Pancreas (tissue), 10 donors: ENCODE results near the gene KAZN. TPM values are rescaled to one million over a fixed set of nuclear protein-coding genes. Genes with fewer than 3 reads are reported as not detected.

Experiments used
- ATAC-seq, 4 donors: fragments of 200-7000 bp; cut with Tn5 transposase; one replicate each; pipeline versions ENCODE4 v1.8.0 to v1.9.1; 2020; ENCODE audit warnings: mild to moderate bottlenecking in 4 of 4, moderate library complexity in 4 of 4
- DNase-seq, 6 donors: peaks; one replicate each; pipeline ENCODE4 v3.0.0-alpha.2; 2020
- FAIRE-seq: peaks from 2 replicates; lab custom pipeline; 2012; peaks lifted over from hg19 to GRCh38; lab: Jason Lieb, UNC
- H3K27ac ChIP-seq, 4 donors: fragments of 200-600 bp; sonication (generic); 1 replicate in 3 of 4; 2 replicates in 1 of 4; pipeline versions ENCODE4 v1.5.0 to v1.8.0; 2020
- H3K27me3 ChIP-seq, 4 donors: fragments of 200-600 bp; one replicate each; pipeline ENCODE4 v1.8.0; 2021
- H3K36me3 ChIP-seq, 3 donors: fragments of 200-600 bp; sonication (generic) in 1 of 3; one replicate each; pipeline versions ENCODE4 v1.5.0 to v1.8.0; 2020 to 2021
- H3K4me1 ChIP-seq, 3 donors: fragments of 200-600 bp; one replicate each; pipeline ENCODE4 v1.8.0; 2021
- H3K4me3 ChIP-seq, 4 donors: fragments of 200-600 bp; sonication (generic) in 2 of 4; one replicate each; pipeline versions ENCODE4 v1.5.0 to v1.8.0; 2020 to 2021
- H3K9me3 ChIP-seq, 4 donors: fragments of 200-600 bp; one replicate each; pipeline ENCODE4 v1.8.0; 2021
- CTCF ChIP-seq, 4 donors: fragments of 200-600 bp; sonication (generic) in 3 of 4; IDR thresholded peaks; one replicate each; pipeline versions ENCODE4 v1.5.0 to v1.8.0; 2021; ENCODE audit warnings: antibody characterized with exemption in 4 of 4
- WGBS, 2 donors: extraction: QIAGEN DNeasy Blood & Tissue Kit; methylation state at CpG; one replicate each; pipeline ENCODE4 v1.1.7; 2013; 5-methylcytosine and 5-hydroxymethylcytosine counted together
- intact Hi-C, 3 donors: fragments of 100-400 bp; cut with DNase I; formaldehyde crosslinking; loops; one replicate each; pipeline versions ENCODE4 v1.11.1 to v1.14.2; 2022
- polyA plus RNA-seq, 2 donors: library from polyadenylated mRNA; stranded (reverse); fragments of 200-250 nt; gene quantifications; one replicate each; pipeline ENCODE4 v1.2.3, GENCODE V29; 2013
- total RNA-seq, 6 donors: library from RNA; stranded (reverse); fragmentation: NEBNext Ultra II Directional in 4 of 6; extraction: Animal tissue kit (Norgen Biotek cat#: 25700) in 4 of 6; gene quantifications; one replicate each; pipeline versions ENCODE4 v1.2.1 to v1.2.4, GENCODE V29; 2021 to 2023
- donor health status: healthy with polysubstance abuse.
- donor health status: DM: no; HTN: no; CAD: no; lungs with moderate emphysema.
- donor health status: DM: no; HTN: no; CAD: no.
- donor health status: control.
- donor health status: control.
- donor health status: Bipolar disorder and iron deficiency.
- donor health status: DM: yes; HTN: yes; CAD: no.
- donor health status: DM: no; HTN: no; CAD: no.
- donor health status: DM: no; HTN: no; CAD: no.
- donor health status: DM: yes; HTN: yes; CAD: no.

The KAZN gene
- total and polyA plus RNA-seq, 8 donors, result 2.4 to 6.0 (median 4.1) TPM

GRCh38 chr1:14946684-14947238, 348.3 kb downstream of the KAZN start:
- WGBS, 2 donors, result 88% methylated on average over 14 of the region's 14 CpGs
- no peak for TF ChIP-seq CTCF (IDR thresholded peaks at IDR 0.05)
- Histone ChIP-seq H3K9me3 (no peaks in the 10 kb centered on the region), H3K27me3 (no peaks in the 10 kb centered on the region), H3K4me3 (no peak overlapping the region), H3K4me1 (no peaks in the 10 kb centered on the region), H3K27ac (peak overlapping the region in 1 of 4 donors; percentile 51), H3K36me3 (no peaks in the 10 kb centered on the region)
- intact Hi-C loops, result no loop called here
- ATAC-seq (peak in 2 of 4 donors; percentile 8 to 39), FAIRE-seq (no peak), DNase-seq (no peak)

GRCh38 chr1:14947421-14947820, 348.9 kb downstream of the KAZN start:
- 65% methylated on average over 3 of the region's 3 CpGs for WGBS, 2 donors
- DNase-seq, result no peak
- H3K9me3 ChIP-seq, result no peaks in the 10 kb centered on the region
- H3K4me3 ChIP-seq, result no peak overlapping the region
- no peak for FAIRE-seq
- no peak for ATAC-seq
- H3K36me3 ChIP-seq, result no peaks in the 10 kb centered on the region
- no peak overlapping the region for H3K27ac ChIP-seq
- no peaks in the 10 kb centered on the region for H3K27me3 ChIP-seq
- no peak for TF ChIP-seq CTCF (IDR thresholded peaks at IDR 0.05)
- intact Hi-C loops, result no loop called here
- H3K4me1 ChIP-seq, result peaks cover 0 to under 1% (median 0%) of the 10 kb centered on the region in 3 donors

- FAIRE-seq, result no peak
Observed at GRCh38 chr1:14948112-14948652, 349.7 kb downstream of the KAZN start.

GRCh38 chr1:14949270-14949835, 350.9 kb downstream of the KAZN start:
- no peak overlapping the region for H3K4me3 ChIP-seq
- H3K36me3 ChIP-seq, result no peaks in the 10 kb centered on the region
- no peaks in the 10 kb centered on the region for H3K27me3 ChIP-seq
- no peak for ATAC-seq
- H3K27ac ChIP-seq, result no peak overlapping the region
- H3K9me3 ChIP-seq, result no peaks in the 10 kb centered on the region
- WGBS, 2 donors, result 73 to 74% methylated on average over 6 of the region's 6 CpGs
- TF ChIP-seq CTCF (IDR thresholded peaks at IDR 0.05), result no peak
- no peak for DNase-seq
- intact Hi-C loops, result no loop called here
- no peak for FAIRE-seq
- H3K4me1 ChIP-seq, result peaks cover 0 to 7% (median 0%) of the 10 kb centered on the region in 3 donors

More at GRCh38 chr1:14948112-14948652, 349.7 kb downstream of the KAZN start:
- H3K4me1 ChIP-seq, result peaks cover 0 to 7% (median 0%) of the 10 kb centered on the region in 3 donors
- H3K36me3 ChIP-seq, result no peaks in the 10 kb centered on the region
- TF ChIP-seq CTCF (IDR thresholded peaks at IDR 0.05), result no peak
- no peaks in the 10 kb centered on the region for H3K27me3 ChIP-seq
- WGBS, 2 donors, result 81 to 90% methylated on average over 2 of the region's 2 CpGs
- intact Hi-C loops, result no loop called here
- no peak overlapping the region for H3K27ac ChIP-seq
- H3K4me3 ChIP-seq, result no peak overlapping the region
- DNase-seq (no peak), ATAC-seq (no peak)
- H3K9me3 ChIP-seq, result no peaks in the 10 kb centered on the region
